ENCODE measurements around the gene PLPPR5.

- no peak for TF ChIP-seq CTCF (IDR thresholded peaks at IDR 0.05 in 2 of 3, conservative IDR thresholded peaks at IDR 0.05 in 1 of 3; ENCODE audit: borderline replicate concordance in 1 of 3, insufficient read depth in 1 of 3, low read depth in 2 of 3, low read length in 2 of 3)
- TF ChIP-seq EZH2 (IDR thresholded peaks at IDR 0.05): no peak
- TF ChIP-seq POLR2A (IDR thresholded peaks at IDR 0.05; ENCODE audit: borderline replicate concordance, extremely low read depth, insufficient read depth, insufficient read length): no peak
- TF ChIP-seq REST (IDR thresholded peaks at IDR 0.05; ENCODE audit: low read depth): no peak
- TF ChIP-seq MAX (IDR thresholded peaks at IDR 0.05): no peak
- no peak for TF ChIP-seq SIN3A (IDR thresholded peaks at IDR 0.05; ENCODE audit: low read depth)
- no peak for TF ChIP-seq ATF3 (IDR thresholded peaks at IDR 0.05)
- no peak for TF ChIP-seq POLR2AphosphoS5 (IDR thresholded peaks at IDR 0.05; ENCODE audit: low read depth, low read length)
- no peak for TF ChIP-seq SRF (IDR thresholded peaks at IDR 0.05; ENCODE audit: low read depth)
- no peak for TF ChIP-seq YY1 (IDR thresholded peaks at IDR 0.05; ENCODE audit: extremely low read depth, insufficient replicate concordance, low read depth, low read length)
- no peak for TF ChIP-seq ZNF274 (IDR thresholded peaks at IDR 0.05; ENCODE audit: low read depth, low read length)
Observed at GRCh38 chr1:98906361-98906760, 98.3 kb downstream of the PLPPR5 start.
